Measurements from ENCODE around the gene ZBTB46.

Gene ZBTB46

DNA sequence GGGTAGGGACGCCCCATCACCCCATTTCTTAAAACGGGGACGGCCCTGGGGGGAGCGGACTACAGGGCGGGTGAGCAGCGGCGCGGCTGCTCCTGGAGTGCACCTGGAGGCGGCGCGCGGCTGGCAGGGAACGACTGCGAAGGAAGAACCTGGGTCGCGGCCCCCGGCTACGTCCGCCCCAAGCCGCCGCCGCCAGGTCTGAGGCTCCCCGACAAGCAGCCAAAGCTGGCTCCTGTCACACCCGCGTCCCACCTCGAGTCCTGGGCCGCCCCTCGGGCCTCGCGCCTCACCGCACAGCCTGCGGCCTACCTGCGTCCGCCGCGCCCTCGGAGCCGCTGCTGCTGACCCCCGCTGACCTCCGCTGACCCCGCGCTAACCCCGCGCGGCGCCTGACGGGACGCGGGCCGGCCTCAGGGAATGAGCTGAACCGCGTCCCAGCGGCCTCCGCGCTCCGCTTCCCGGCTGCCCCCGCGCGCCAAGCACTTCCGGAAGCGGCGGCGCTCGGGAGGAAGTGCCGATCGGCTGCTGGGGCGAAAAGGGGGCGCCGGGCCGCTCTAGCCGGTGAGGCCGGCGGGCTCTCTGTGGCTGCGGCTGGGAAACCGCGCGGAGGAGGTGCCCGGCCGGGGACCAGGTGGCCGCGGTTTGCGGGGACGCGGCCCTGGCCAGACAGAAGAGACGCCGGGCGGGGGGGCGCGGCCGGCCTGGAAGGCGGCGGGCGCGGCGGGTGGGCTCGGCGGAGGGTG, 123.3 kb downstream of the ZBTB46 start, which contains the start of the genes ARFRP1 and ZGPAT:
TSS of gene ARFRP1 (minus strand) at position 419 of the 743 bp plus-strand sequence. CDS start 885 bp downstream, outside the sequence.
TSS of gene ZGPAT (plus strand) at position 482 of the 743 bp plus-strand sequence. CDS start 542 bp downstream, outside the sequence.
- no peak for TF ChIP-seq CTCF (conservative IDR thresholded peaks at IDR 0.05; ENCODE audit: low read depth, low read length)
- H3K4me3 ChIP-seq (ENCODE audit: low read depth, low read length), result peak within 1 kb of the TSS; percentile 83
- DNase-seq (ENCODE audit: low read depth), result peak; percentile 81

DNA sequence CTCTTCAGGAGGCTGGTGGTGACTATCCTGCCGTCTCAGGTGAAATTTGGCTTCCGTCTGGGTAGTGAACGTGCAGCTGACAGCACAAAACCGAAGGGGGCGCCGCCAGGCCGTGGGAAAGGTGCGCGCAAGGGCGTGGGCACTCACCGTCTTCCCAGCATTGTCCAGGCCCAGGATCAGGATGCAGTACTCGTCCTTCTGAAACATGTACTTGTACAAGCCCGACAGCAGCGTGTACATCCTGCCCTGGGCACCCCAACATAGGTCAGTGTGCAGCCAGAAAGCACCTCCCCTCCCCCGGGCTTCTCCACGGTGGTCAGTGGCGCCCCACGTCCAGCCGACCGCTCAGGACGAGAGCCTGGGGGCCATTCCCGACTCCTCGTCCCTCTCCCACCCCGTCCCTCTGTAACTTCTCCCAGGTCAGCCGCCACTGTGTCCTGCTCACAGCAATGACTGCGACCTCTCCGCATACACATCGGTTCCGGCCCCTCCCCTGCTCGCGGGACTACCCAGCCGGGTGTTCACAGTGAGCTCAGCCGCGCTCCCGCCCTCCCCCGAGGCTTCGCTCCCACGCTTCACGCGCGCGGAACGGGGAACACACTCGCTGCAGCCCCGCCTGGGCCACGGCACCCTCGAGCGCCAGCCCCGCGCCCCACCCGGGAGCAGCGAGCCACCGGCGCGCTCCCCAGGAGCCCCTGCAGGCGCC, 124.1 kb downstream of the ZBTB46 start:
- peak overlapping the region; percentile 83 for H3K4me3 ChIP-seq (ENCODE audit: low read depth, low read length)
- peak; percentile 59 for DNase-seq (ENCODE audit: low read depth)
- peak; percentile 59 for TF ChIP-seq CTCF (conservative IDR thresholded peaks at IDR 0.05; ENCODE audit: low read depth, low read length)

GRCh38 chr20:63706027-63706695, 124.9 kb downstream of the ZBTB46 start:
- TF ChIP-seq CTCF (conservative IDR thresholded peaks at IDR 0.05; ENCODE audit: low read depth, low read length), result no peak
- H3K4me3 ChIP-seq (ENCODE audit: low read depth, low read length), result peak overlapping the region; percentile 83
- DNase-seq (ENCODE audit: low read depth), result no peak

GRCh38 chr20:63705232-63706026, 125.6 kb downstream of the ZBTB46 start:
- no peak for DNase-seq (ENCODE audit: low read depth)
- H3K4me3 ChIP-seq (ENCODE audit: low read depth, low read length), result no peak overlapping the region
- TF ChIP-seq CTCF (conservative IDR thresholded peaks at IDR 0.05; ENCODE audit: low read depth, low read length), result no peak

DNA sequence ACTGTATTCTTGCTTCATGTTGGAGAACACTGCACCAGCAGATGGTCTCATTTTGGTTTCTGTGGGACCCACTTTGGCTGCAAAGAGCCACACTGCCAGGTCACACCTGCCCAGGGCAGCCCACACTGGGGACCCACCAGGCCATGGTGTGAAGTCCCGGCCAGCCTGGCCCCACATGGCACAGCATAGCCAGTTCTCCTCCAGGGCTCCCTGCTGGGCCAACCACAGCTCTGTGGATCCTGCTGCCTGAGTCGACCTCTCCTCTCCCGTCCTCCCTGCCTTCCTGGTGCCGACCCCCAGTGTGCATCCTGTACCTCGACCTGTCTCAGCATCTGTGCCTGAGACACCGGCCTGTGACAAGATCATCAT, 126.3 kb downstream of the ZBTB46 start:
- TF ChIP-seq CTCF (conservative IDR thresholded peaks at IDR 0.05; ENCODE audit: low read depth, low read length), result no peak
- H3K4me3 ChIP-seq (ENCODE audit: low read depth, low read length), result no peak overlapping the region
- no peak for DNase-seq (ENCODE audit: low read depth)

- no peak for TF ChIP-seq CTCF (conservative IDR thresholded peaks at IDR 0.05; ENCODE audit: low read depth, low read length)
- no peak for DNase-seq (ENCODE audit: low read depth)
- H3K4me3 ChIP-seq (ENCODE audit: low read depth, low read length), result no peak overlapping the region
Observed at GRCh38 chr20:63703976-63704748, 126.9 kb downstream of the ZBTB46 start.

All from choroid plexus epithelial cell (primary cell).